ENCODE results near the gene BTBD16. TPM values are rescaled to one million over a fixed set of nuclear protein-coding genes. Genes with fewer than 3 reads are reported as not detected.

The BTBD16 gene
- total RNA-seq, 2 experiments from 2014 or later = not detected

DNA sequence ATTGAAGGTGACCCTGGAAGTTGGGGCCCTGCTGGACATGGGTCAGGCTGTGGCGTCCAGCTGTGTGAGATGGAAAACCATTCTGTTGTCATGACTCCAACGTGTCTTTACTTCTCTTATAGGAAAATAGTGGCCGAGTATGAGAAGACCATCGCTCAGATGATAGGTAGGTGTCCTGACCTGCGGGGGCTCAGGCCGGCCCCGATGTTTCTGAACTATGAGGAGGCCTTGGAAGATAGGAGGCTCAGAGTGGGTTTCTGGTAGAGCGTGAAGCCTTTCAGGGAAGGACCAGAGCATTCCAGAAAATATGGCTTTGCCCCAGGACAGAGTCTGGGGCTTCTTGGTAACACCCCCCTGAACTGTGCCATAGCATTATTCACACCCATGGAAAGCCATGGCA is 29.3 kb upstream of the BTBD16 start:
- no peak for DNase-seq
- Mint-ChIP-seq H3K9me3 (no peaks in the 10 kb centered on the region), H3K27me3 (no peaks in the 10 kb centered on the region), H3K27ac (no peak overlapping the region), H3K36me3 (ENCODE audit: low read depth) (no peaks in the 10 kb centered on the region), H3K4me1 (ENCODE audit: low read depth) (no peaks in the 10 kb centered on the region), H3K4me3 (no peak overlapping the region)
- TF ChIP-seq, protein P1, sequence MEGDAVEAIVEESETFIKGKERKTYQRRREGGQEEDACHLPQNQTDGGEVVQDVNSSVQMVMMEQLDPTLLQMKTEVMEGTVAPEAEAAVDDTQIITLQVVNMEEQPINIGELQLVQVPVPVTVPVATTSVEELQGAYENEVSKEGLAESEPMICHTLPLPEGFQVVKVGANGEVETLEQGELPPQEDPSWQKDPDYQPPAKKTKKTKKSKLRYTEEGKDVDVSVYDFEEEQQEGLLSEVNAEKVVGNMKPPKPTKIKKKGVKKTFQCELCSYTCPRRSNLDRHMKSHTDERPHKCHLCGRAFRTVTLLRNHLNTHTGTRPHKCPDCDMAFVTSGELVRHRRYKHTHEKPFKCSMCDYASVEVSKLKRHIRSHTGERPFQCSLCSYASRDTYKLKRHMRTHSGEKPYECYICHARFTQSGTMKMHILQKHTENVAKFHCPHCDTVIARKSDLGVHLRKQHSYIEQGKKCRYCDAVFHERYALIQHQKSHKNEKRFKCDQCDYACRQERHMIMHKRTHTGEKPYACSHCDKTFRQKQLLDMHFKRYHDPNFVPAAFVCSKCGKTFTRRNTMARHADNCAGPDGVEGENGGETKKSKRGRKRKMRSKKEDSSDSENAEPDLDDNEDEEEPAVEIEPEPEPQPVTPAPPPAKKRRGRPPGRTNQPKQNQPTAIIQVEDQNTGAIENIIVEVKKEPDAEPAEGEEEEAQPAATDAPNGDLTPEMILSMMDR (IDR thresholded peaks at IDR 0.05) = no peak
- POLR2A ChIA-PET = no interaction called here
- intact Hi-C loops (cut with micrococcal nuclease) = no loop called here
- ATAC-seq = no peak
- CTCF ChIA-PET = no interaction called here

DNA sequence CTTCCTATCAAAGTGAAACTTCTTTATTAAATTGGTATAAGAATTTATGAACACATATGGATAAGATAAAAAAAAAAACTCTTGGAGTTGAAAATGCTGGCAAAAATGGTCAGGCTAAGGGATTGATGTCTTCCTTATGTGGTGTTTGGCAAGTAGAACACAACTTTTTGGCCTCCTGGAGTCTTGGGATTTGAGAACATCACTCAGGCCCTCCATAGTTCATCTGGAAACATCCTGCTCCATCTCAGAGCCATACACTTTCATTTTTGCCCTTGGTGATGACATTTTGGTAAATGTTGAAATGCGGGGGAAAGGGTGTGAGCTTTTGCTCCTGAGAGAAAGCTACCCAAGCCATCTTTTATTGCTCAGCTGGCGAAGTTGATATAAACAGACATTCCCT is 27.5 kb upstream of the BTBD16 start:
- Mint-ChIP-seq H3K9me3 (no peaks in the 10 kb centered on the region), H3K36me3 (ENCODE audit: low read depth) (no peaks in the 10 kb centered on the region), H3K4me3 (no peak overlapping the region), H3K4me1 (ENCODE audit: low read depth) (no peaks in the 10 kb centered on the region), H3K27me3 (no peaks in the 10 kb centered on the region), H3K27ac (no peak overlapping the region)
- no peak for ATAC-seq
- intact Hi-C loops (cut with micrococcal nuclease) = no loop called here
- TF ChIP-seq, protein P1 (IDR thresholded peaks at IDR 0.05) = no peak
- POLR2A ChIA-PET = no interaction called here
- no peak for DNase-seq
- CTCF ChIA-PET = no interaction called here

DNA sequence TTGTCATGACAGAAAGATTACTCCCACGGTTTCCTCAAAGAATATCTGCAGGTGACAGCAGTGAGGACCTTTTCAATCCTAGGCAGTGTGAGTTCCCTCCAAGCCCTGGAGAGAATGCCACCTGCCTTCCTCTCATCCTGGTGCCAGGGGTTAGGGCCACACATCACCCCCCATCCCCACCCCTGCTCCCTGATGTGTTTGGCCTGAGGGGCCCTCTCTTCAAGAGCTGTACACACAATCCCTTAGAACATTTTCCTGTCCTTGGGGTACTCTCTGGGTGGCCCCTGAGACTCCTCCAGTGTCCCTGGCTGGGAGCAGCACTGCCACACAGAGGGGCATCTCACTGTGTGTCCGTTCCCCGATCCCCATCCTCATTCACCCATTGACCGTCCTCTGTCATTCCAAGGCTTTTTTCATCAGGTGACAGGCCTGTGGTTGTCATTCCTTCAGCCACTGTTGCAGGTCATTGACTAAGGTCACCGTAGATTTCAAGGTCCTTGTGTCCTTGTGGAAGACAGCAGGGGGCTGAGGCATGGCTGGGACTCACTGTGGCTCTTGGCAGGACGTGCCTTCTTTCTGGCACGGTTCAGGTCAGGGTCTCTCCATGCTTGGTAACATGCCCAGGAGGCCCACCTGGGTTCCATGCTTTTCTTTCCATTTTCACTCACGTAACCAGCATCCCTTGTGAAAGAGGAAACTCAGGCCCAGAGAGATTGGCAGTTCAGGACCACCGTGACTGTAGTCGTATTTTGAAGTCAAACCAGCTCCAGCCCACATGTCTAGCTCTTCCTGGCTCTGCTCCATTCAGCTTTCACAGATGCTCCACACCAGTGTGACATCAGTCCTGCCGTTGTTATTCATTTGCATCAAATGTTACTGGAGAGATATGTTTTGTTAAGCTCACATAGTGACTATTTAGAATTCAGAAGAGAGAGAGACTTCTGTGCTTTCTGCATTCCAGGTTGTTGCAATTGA is 26.8 kb upstream of the BTBD16 start:
- Mint-ChIP-seq H3K4me3 (no peak overlapping the region), H3K4me1 (ENCODE audit: low read depth) (no peaks in the 10 kb centered on the region), H3K9me3 (no peaks in the 10 kb centered on the region), H3K27ac (no peak overlapping the region), H3K27me3 (no peaks in the 10 kb centered on the region), H3K36me3 (ENCODE audit: low read depth) (no peaks in the 10 kb centered on the region)
- TF ChIP-seq, protein P1 (IDR thresholded peaks at IDR 0.05) = no peak
- CTCF ChIA-PET = no interaction called here
- POLR2A ChIA-PET = no interaction called here
- ATAC-seq = no peak
- no peak for DNase-seq
- intact Hi-C loops (cut with micrococcal nuclease) = no loop called here

DNA sequence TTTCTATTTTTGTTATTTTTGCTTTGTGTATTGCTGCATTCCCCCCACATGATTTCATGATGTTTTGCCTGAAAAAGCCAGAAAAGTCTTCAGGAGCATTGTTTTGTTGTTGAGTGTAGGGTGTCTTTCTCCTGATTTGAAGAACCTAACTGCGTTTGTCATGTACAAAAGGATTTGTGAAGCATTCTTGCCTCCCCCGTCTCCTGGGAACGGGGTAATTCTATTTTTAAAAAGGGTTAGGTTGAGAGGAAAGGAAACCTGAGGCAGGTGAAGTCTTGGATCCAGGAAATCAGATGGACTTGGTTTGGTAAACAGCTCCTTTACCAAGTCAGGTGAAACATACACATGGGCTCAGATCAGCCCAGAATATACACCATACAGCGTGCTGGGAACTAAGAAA is 26.0 kb upstream of the BTBD16 start:
- H3K27ac Mint-ChIP-seq = no peak overlapping the region
- H3K27me3 Mint-ChIP-seq = no peaks in the 10 kb centered on the region
- no peak for ATAC-seq
- no peaks in the 10 kb centered on the region for H3K9me3 Mint-ChIP-seq
- TF ChIP-seq, protein P1 (IDR thresholded peaks at IDR 0.05) = no peak
- H3K4me1 Mint-ChIP-seq (ENCODE audit: low read depth) = no peaks in the 10 kb centered on the region
- DNase-seq = no peak
- H3K4me3 Mint-ChIP-seq = no peak overlapping the region
- intact Hi-C loops (cut with micrococcal nuclease) = no loop called here
- H3K36me3 Mint-ChIP-seq (ENCODE audit: low read depth) = no peaks in the 10 kb centered on the region
- ChIA-PET POLR2A (no interaction called here), CTCF (no interaction called here)

DNA sequence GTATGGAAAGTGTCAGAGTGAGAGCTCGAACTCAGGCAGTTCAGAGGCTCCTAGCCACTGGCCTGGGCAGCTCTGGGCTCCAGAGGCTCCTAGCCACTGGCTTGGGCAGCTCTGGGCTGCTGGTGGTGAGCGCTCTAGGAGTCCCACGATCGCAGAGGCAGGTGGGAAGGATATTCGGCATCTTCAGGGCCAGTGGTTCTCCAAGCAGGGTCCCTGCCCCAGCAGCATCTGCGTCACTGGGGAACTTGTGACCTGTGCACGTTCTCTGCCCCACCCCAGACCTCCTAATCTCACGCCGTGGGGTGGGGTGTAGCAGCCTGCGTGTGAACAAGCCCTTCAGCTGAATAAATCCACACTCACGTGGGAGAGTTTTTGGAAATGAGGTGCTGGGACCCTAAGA is 25.2 kb upstream of the BTBD16 start:
- Mint-ChIP-seq H3K36me3 (ENCODE audit: low read depth) (no peaks in the 10 kb centered on the region), H3K4me1 (ENCODE audit: low read depth) (no peaks in the 10 kb centered on the region), H3K27ac (no peak overlapping the region), H3K27me3 (no peaks in the 10 kb centered on the region), H3K4me3 (no peak overlapping the region), H3K9me3 (no peaks in the 10 kb centered on the region)
- intact Hi-C loops (cut with micrococcal nuclease) = no loop called here
- TF ChIP-seq, protein P1 (IDR thresholded peaks at IDR 0.05) = no peak
- CTCF ChIA-PET = no interaction called here
- no peak for DNase-seq
- POLR2A ChIA-PET = no interaction called here
- no peak for ATAC-seq

Measured in activated CD8-positive, alpha-beta T cell treated with anti-CD3 and anti-CD28 coated beads for 36 hours (primary cell).